HEK293 (cell line): ENCODE data around the gene ARHGAP15.

Experiments used
- ZNF157 ChIP-seq: fragments of 450-650 bp; formaldehyde crosslinking; IDR thresholded peaks from 2 replicates; pipeline ENCODE4 v1.5.1; 2016; ENCODE audit warnings: missing biosample characterization, missing genetic modification characterization
- TF ChIP-seq, protein P1 (sequence below): fragments of 450-650 bp; formaldehyde crosslinking; IDR thresholded peaks from 2 replicates; pipeline ENCODE4 v1.5.1; 2016; ENCODE audit warnings: missing biosample characterization, missing genetic modification characterization

DNA sequence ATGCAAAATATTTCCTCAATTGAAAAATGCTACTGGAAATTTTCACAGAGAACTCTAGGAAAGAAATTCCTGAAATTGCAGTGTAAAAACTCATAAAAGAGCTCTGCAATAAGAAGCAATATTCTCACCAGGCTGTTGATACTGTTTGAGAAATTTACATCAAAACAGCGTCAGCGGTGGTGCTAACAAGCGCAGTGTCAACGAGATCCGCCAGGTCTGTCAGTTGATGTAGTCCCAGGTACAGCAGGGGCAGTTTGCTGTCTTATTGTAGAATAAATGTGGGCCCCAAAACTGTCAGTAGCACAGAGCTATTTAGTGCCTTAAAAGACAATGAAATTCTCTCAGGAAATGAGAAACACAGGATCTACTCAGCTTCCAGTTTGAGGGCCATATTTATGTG is 611.2 kb downstream of the ARHGAP15 start:
- no peak for TF ChIP-seq ZNF157 (tag by site-specific recombination)
- TF ChIP-seq, protein P1, sequence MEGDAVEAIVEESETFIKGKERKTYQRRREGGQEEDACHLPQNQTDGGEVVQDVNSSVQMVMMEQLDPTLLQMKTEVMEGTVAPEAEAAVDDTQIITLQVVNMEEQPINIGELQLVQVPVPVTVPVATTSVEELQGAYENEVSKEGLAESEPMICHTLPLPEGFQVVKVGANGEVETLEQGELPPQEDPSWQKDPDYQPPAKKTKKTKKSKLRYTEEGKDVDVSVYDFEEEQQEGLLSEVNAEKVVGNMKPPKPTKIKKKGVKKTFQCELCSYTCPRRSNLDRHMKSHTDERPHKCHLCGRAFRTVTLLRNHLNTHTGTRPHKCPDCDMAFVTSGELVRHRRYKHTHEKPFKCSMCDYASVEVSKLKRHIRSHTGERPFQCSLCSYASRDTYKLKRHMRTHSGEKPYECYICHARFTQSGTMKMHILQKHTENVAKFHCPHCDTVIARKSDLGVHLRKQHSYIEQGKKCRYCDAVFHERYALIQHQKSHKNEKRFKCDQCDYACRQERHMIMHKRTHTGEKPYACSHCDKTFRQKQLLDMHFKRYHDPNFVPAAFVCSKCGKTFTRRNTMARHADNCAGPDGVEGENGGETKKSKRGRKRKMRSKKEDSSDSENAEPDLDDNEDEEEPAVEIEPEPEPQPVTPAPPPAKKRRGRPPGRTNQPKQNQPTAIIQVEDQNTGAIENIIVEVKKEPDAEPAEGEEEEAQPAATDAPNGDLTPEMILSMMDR = no peak
